Measurements from ENCODE around the gene SLAMF7. TPM values are rescaled to one million over a fixed set of nuclear protein-coding genes. Genes with fewer than 3 reads are reported as not detected.

The SLAMF7 gene
- total RNA-seq, 3 donors from 2014 or later = 0.48 to 5.7 (median 3.3) TPM

GRCh38 chr1:160716013-160716412 lies 23.0 kb upstream of the SLAMF7 start:
- no peak for DNase-seq (ENCODE audit: low spot score in 2 of 2)
- intact Hi-C loops (cut with DNase I; ENCODE audit: low total_unique reads) = no loop called here
- TF ChIP-seq POLR2AphosphoS5 (IDR thresholded peaks at IDR 0.05) = no peak
- no peaks in the 10 kb centered on the region for H3K9me3 ChIP-seq
- no peak overlapping the region for H3K27ac ChIP-seq
- no peaks in the 10 kb centered on the region for H3K4me1 ChIP-seq
- no peak overlapping the region for H3K4me3 ChIP-seq
- no peaks in the 10 kb centered on the region for H3K36me3 ChIP-seq
- H3K27me3 ChIP-seq = peaks cover 0 to under 1% of the 10 kb centered on the region in 2 donors

- no peak for DNase-seq (ENCODE audit: low spot score in 2 of 2)
- H3K36me3 ChIP-seq = no peaks in the 10 kb centered on the region
- intact Hi-C loops (cut with DNase I; ENCODE audit: low total_unique reads) = no loop called here
- no peak for TF ChIP-seq CTCF (IDR thresholded peaks at IDR 0.05)
- TF ChIP-seq POLR2AphosphoS5 (IDR thresholded peaks at IDR 0.05) = no peak
- TF ChIP-seq POLR2A (IDR thresholded peaks at IDR 0.05) = no peak
- H3K27ac ChIP-seq = no peak overlapping the region
- H3K27me3 ChIP-seq = no peaks in the 10 kb centered on the region
- H3K4me3 ChIP-seq = no peak overlapping the region
- H3K9me3 ChIP-seq = no peaks in the 10 kb centered on the region
- no peaks in the 10 kb centered on the region for H3K4me1 ChIP-seq
Observed at GRCh38 chr1:160717306-160717705, 21.7 kb upstream of the SLAMF7 start.

- intact Hi-C loops (cut with DNase I; ENCODE audit: low total_unique reads) = no loop called here
- DNase-seq (ENCODE audit: low spot score in 2 of 2) = no peak
Observed at GRCh38 chr1:160718210-160718609, 20.8 kb upstream of the SLAMF7 start.

GRCh38 chr1:160720356-160721085 lies 18.5 kb upstream of the SLAMF7 start:
- Histone ChIP-seq H3K4me3 (no peak overlapping the region), H3K4me1 (no peaks in the 10 kb centered on the region), H3K27me3 (no peaks in the 10 kb centered on the region), H3K9me3 (no peaks in the 10 kb centered on the region), H3K36me3 (no peaks in the 10 kb centered on the region), H3K27ac (no peak overlapping the region)
- TF ChIP-seq POLR2A (IDR thresholded peaks at IDR 0.05) = no peak
- no peak for TF ChIP-seq CTCF (IDR thresholded peaks at IDR 0.05)
- no peak for TF ChIP-seq POLR2AphosphoS5 (IDR thresholded peaks at IDR 0.05)
- DNase-seq (ENCODE audit: low spot score in 2 of 2) = no peak
- intact Hi-C loops (cut with DNase I; ENCODE audit: low total_unique reads) = loop anchor here (10.0 kb wide), 1 partner anchor 394 kb away; the partner anchor contains the start of genes NIT1 and PFDN2

More at GRCh38 chr1:160718210-160718609, 20.8 kb upstream of the SLAMF7 start:
- no peak overlapping the region for H3K27ac ChIP-seq
- no peaks in the 10 kb centered on the region for H3K4me1 ChIP-seq
- H3K27me3 ChIP-seq = no peaks in the 10 kb centered on the region
- H3K4me3 ChIP-seq = no peak overlapping the region
- no peaks in the 10 kb centered on the region for H3K9me3 ChIP-seq
- H3K36me3 ChIP-seq = no peaks in the 10 kb centered on the region
- no peak for TF ChIP-seq POLR2AphosphoS5 (IDR thresholded peaks at IDR 0.05)
- TF ChIP-seq CTCF (IDR thresholded peaks at IDR 0.05) = no peak
- no peak for TF ChIP-seq POLR2A (IDR thresholded peaks at IDR 0.05)

GRCh38 chr1:160721473-160721872 lies 17.6 kb upstream of the SLAMF7 start:
- no peak overlapping the region for H3K4me3 ChIP-seq
- H3K27ac ChIP-seq = no peak overlapping the region
- peaks cover 0 to 4% of the 10 kb centered on the region in 2 donors for H3K4me1 ChIP-seq
- TF ChIP-seq CTCF (IDR thresholded peaks at IDR 0.05) (no peak), POLR2AphosphoS5 (IDR thresholded peaks at IDR 0.05) (no peak), POLR2A (IDR thresholded peaks at IDR 0.05) (no peak)
- H3K36me3 ChIP-seq = no peaks in the 10 kb centered on the region
- DNase-seq (ENCODE audit: low spot score in 2 of 2) = no peak
- H3K9me3 ChIP-seq = no peaks in the 10 kb centered on the region
- intact Hi-C loops (cut with DNase I; ENCODE audit: low total_unique reads) = loop anchor here (10.0 kb wide), 1 partner anchor 393 kb away; the partner anchor contains the start of genes NIT1 and PFDN2
- H3K27me3 ChIP-seq = no peaks in the 10 kb centered on the region

All from breast epithelium (tissue), 4 donors.